Activated effector memory CD4-positive, alpha-beta T cell treated with anti-CD3 and anti-CD28 coated beads, Interleukin-2, amount 50 U/mL, for 16 hours (primary cell): ENCODE data around the gene JPH2.
"Not testable (repeated sequence)": the region's sequence is repeated elsewhere in the genome, so short reads cannot be mapped to it uniquely, and the experiment has no call there.

ENCODE experiments used
- DNase-seq: peaks from one replicate; pipeline ENCODE4 v3.0.0-alpha.2; 2020

JPH2 gene

GRCh38 chr20:44187054-44187771 lies at the start of gene JPH2:
JPH2 (minus strand) TSS chr20:44187188; CDS start chr20:44186705, 483 bp downstream.
- no peak for DNase-seq

GRCh38 chr20:44235702-44236101 lies 48.7 kb upstream of the JPH2 start:
- no peak for DNase-seq

- no peak for DNase-seq
Observed at GRCh38 chr20:44234566-44235317, 47.8 kb upstream of the JPH2 start.

GRCh38 chr20:44233436-44234016 lies 46.5 kb upstream of the JPH2 start:
- no peak for DNase-seq

GRCh38 chr20:44232469-44232856 lies 45.5 kb upstream of the JPH2 start:
- not testable (repeated sequence) for DNase-seq

GRCh38 chr20:44231713-44232468 lies 44.9 kb upstream of the JPH2 start:
- DNase-seq, result no peak

GRCh38 chr20:44231193-44231592 lies 44.2 kb upstream of the JPH2 start:
- no peak for DNase-seq

- no peak for DNase-seq
Observed at GRCh38 chr20:44228465-44229258, 41.7 kb upstream of the JPH2 start.

- no peak for DNase-seq
Observed at GRCh38 chr20:44224637-44225036, 37.6 kb upstream of the JPH2 start.

GRCh38 chr20:44223721-44224120 lies 36.7 kb upstream of the JPH2 start:
- DNase-seq, result no peak

GRCh38 chr20:44222633-44223368 lies 35.8 kb upstream of the JPH2 start:
- no peak for DNase-seq

GRCh38 chr20:44222027-44222426 lies 35.0 kb upstream of the JPH2 start:
- no peak for DNase-seq

GRCh38 chr20:44221368-44221954 lies 34.5 kb upstream of the JPH2 start:
- DNase-seq, result no peak

- no peak for DNase-seq
Observed at GRCh38 chr20:44219791-44220190, 32.8 kb upstream of the JPH2 start.

- no peak for DNase-seq
Observed at GRCh38 chr20:44219170-44219730, 32.3 kb upstream of the JPH2 start.

- peak; percentile 80 for DNase-seq
Observed at GRCh38 chr20:44218446-44218845, 31.5 kb upstream of the JPH2 start.

- peak; percentile 88 for DNase-seq
Observed at GRCh38 chr20:44217342-44218092, 30.5 kb upstream of the JPH2 start.

GRCh38 chr20:44215125-44215524 lies 28.1 kb upstream of the JPH2 start:
- peak; percentile 89 for DNase-seq

GRCh38 chr20:44212792-44213191 lies 25.8 kb upstream of the JPH2 start:
- no peak for DNase-seq
